ENCODE results near the gene PMM1. TPM values are rescaled to one million over a fixed set of nuclear protein-coding genes. Genes with fewer than 3 reads are reported as not detected.
A peak's percentile ranks its signal among the peaks of the same experiment; 100 is the strongest.

PMM1 gene
- total RNA-seq, 1 experiment from 2014 or later: 18.6 TPM

- Histone ChIP-seq H3K4me2 (ENCODE audit: low read length) (no peak overlapping the region), H3K9me2 (replicated peaks; ENCODE audit: low read length) (no peaks in the 10 kb centered on the region), H3K9me3 (ENCODE audit: low read length) (no peaks in the 10 kb centered on the region), H3K36me3 (ENCODE audit: low read depth, low read length) (peaks cover 9% of the 10 kb centered on the region; the same call in 1 of the 2 replicates), H3K4me1 (ENCODE audit: insufficient read depth, low read length) (no peaks in the 10 kb centered on the region), H3K4me3 (ENCODE audit: low read length) (no peak overlapping the region), H3K27me3 (ENCODE audit: low read length) (no peaks in the 10 kb centered on the region), H3F3A (ENCODE audit: low read length, unreplicated experiment) (no peaks in the 10 kb centered on the region), H3K79me2 (ENCODE audit: low read length) (peaks cover 42% of the 10 kb centered on the region), H3K9ac (ENCODE audit: low read length) (no peak overlapping the region), H2AFZ (ENCODE audit: low read length) (no peak overlapping the region), H4K20me1 (ENCODE audit: low read length) (peaks cover 9% of the 10 kb centered on the region), H3K27ac (ENCODE audit: low read length) (no peak overlapping the region)
- ATAC-seq: no peak
- TF ChIP-seq CTCF (conservative IDR thresholded peaks at IDR 0.05; ENCODE audit: low read depth, low read length) (no peak), EZH2 (IDR thresholded peaks at IDR 0.05; ENCODE audit: low read length, unreplicated experiment) (no peak), EZH2phosphoT487 (IDR thresholded peaks at IDR 0.05; ENCODE audit: borderline replicate concordance, low read length) (no peak)
- intact Hi-C loops (cut with micrococcal nuclease): no loop called here
- ChIA-PET CTCF (no interaction called here), POLR2A (ENCODE audit: unreplicated experiment) (no interaction called here)
- no TSS peak for BruUV-seq (replicated peaks)
- no peak for DNase-seq
Observed at GRCh38 chr22:41537203-41537602, 52.4 kb downstream of the PMM1 start.

GRCh38 chr22:41535244-41535643, 54.4 kb downstream of the PMM1 start:
- Histone ChIP-seq H3K27ac (ENCODE audit: low read length) (no peak overlapping the region), H3K27me3 (ENCODE audit: low read length) (no peaks in the 10 kb centered on the region), H3K9ac (ENCODE audit: low read length) (no peak overlapping the region), H3K9me3 (ENCODE audit: low read length) (no peaks in the 10 kb centered on the region), H2AFZ (ENCODE audit: low read length) (no peak overlapping the region), H3K9me2 (replicated peaks; ENCODE audit: low read length) (no peaks in the 10 kb centered on the region), H3K4me3 (ENCODE audit: low read length) (no peak overlapping the region), H3K4me1 (ENCODE audit: insufficient read depth, low read length) (no peaks in the 10 kb centered on the region), H3K4me2 (ENCODE audit: low read length) (no peak overlapping the region), H3K36me3 (ENCODE audit: low read depth, low read length) (peaks cover 13% of the 10 kb centered on the region), H3F3A (ENCODE audit: low read length, unreplicated experiment) (no peaks in the 10 kb centered on the region), H4K20me1 (ENCODE audit: low read length) (no peaks in the 10 kb centered on the region), H3K79me2 (ENCODE audit: low read length) (peaks cover 23% of the 10 kb centered on the region)
- no TSS peak for BruUV-seq (replicated peaks)
- ATAC-seq: peak; percentile 71
- ChIA-PET POLR2A (ENCODE audit: unreplicated experiment) (no interaction called here), CTCF (interaction anchor here (0.6 kb wide), 1 partner anchor 87 kb away, joined by 4 read pairs; no protein-coding TSS in a partner anchor)
- TF ChIP-seq CTCF (conservative IDR thresholded peaks at IDR 0.05; ENCODE audit: low read depth, low read length) (peak; percentile 33; the same call in 1 of the 2 replicates), EZH2 (IDR thresholded peaks at IDR 0.05; ENCODE audit: low read length, unreplicated experiment) (no peak), EZH2phosphoT487 (IDR thresholded peaks at IDR 0.05; ENCODE audit: borderline replicate concordance, low read length) (no peak)
- intact Hi-C loops (cut with micrococcal nuclease): no loop called here
- DNase-seq: peak; percentile 37

- Histone ChIP-seq H3F3A (ENCODE audit: low read length, unreplicated experiment) (no peaks in the 10 kb centered on the region), H3K36me3 (ENCODE audit: low read depth, low read length) (peaks cover 13% of the 10 kb centered on the region), H3K27me3 (ENCODE audit: low read length) (no peaks in the 10 kb centered on the region), H3K79me2 (ENCODE audit: low read length) (peaks cover 13% of the 10 kb centered on the region; the same call in 1 of the 2 replicates), H3K9ac (ENCODE audit: low read length) (no peak overlapping the region), H3K4me1 (ENCODE audit: insufficient read depth, low read length) (no peaks in the 10 kb centered on the region), H3K4me2 (ENCODE audit: low read length) (no peak overlapping the region), H4K20me1 (ENCODE audit: low read length) (no peaks in the 10 kb centered on the region), H2AFZ (ENCODE audit: low read length) (no peak overlapping the region), H3K4me3 (ENCODE audit: low read length) (no peak overlapping the region), H3K9me3 (ENCODE audit: low read length) (no peaks in the 10 kb centered on the region), H3K27ac (ENCODE audit: low read length) (no peak overlapping the region), H3K9me2 (replicated peaks; ENCODE audit: low read length) (no peaks in the 10 kb centered on the region)
- ATAC-seq: no peak
- DNase-seq: no peak
- BruUV-seq (replicated peaks): no TSS peak
- ChIA-PET POLR2A (ENCODE audit: unreplicated experiment) (no interaction called here), CTCF (interaction anchor here (0.7 kb wide), 1 partner anchor 69 kb away, joined by 6 read pairs; no protein-coding TSS in a partner anchor)
- TF ChIP-seq EZH2 (IDR thresholded peaks at IDR 0.05; ENCODE audit: low read length, unreplicated experiment): no peak
- no peak for TF ChIP-seq EZH2phosphoT487 (IDR thresholded peaks at IDR 0.05; ENCODE audit: borderline replicate concordance, low read length)
- no peak for TF ChIP-seq CTCF (conservative IDR thresholded peaks at IDR 0.05; ENCODE audit: low read depth, low read length)
- intact Hi-C loops (cut with micrococcal nuclease): no loop called here
Observed at GRCh38 chr22:41534219-41534618, 55.4 kb downstream of the PMM1 start.

Data from PC-3 (cell line).